Right lobe of liver (tissue), 4 donors: Measurements from ENCODE around the gene MYO1F.

Source experiments
- POLR2A ChIP-seq: fragments of 450-650 bp; IDR thresholded peaks from one replicate; pipeline ENCODE4 v1.6.1; 2017; ENCODE audit warnings: antibody characterized with exemption, mild to moderate bottlenecking
- TF ChIP-seq, protein P1 (sequence below), 4 donors: fragments of 200-600 bp in 3 of 4; fragments of 450-650 bp in 1 of 4; IDR thresholded peaks; one replicate each; pipeline versions ENCODE4 v1.5.1 to v1.8.0; 2016 to 2022; ENCODE audit warnings: antibody characterized with exemption in 4 of 4, mild to moderate bottlenecking in 2 of 4
- donor health status: DM: no; HTN: no; CAD: no.
- donor health status: DM: no; HTN: no; CAD: no.
- donor health status: DM: no; HTN: yes; CAD: no.

DNA sequence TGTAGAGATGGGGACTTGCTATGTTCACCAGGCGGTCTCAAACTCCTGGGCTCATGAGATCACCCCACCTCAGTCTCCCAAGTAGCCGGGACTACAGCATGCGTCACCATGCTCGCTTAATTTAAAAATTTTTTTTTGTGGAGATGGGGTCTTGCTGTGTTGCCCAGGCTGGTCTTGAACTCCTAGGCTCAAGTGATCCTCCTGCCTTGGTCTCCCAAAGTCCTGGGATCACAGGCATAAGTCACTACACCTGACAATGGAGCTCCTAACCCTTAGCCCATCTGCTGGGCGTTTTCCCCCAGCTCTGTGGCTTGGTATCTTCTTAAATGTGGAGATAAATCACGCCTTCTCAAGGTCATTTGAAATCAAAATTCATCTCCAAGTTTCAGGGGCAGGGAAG lies 39.6 kb upstream of the MYO1F start:
- TF ChIP-seq, protein P1, sequence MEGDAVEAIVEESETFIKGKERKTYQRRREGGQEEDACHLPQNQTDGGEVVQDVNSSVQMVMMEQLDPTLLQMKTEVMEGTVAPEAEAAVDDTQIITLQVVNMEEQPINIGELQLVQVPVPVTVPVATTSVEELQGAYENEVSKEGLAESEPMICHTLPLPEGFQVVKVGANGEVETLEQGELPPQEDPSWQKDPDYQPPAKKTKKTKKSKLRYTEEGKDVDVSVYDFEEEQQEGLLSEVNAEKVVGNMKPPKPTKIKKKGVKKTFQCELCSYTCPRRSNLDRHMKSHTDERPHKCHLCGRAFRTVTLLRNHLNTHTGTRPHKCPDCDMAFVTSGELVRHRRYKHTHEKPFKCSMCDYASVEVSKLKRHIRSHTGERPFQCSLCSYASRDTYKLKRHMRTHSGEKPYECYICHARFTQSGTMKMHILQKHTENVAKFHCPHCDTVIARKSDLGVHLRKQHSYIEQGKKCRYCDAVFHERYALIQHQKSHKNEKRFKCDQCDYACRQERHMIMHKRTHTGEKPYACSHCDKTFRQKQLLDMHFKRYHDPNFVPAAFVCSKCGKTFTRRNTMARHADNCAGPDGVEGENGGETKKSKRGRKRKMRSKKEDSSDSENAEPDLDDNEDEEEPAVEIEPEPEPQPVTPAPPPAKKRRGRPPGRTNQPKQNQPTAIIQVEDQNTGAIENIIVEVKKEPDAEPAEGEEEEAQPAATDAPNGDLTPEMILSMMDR (IDR thresholded peaks at IDR 0.05): no peak
- TF ChIP-seq POLR2A: no peak
